ENCODE measurements around the gene C16orf46.

DNA sequence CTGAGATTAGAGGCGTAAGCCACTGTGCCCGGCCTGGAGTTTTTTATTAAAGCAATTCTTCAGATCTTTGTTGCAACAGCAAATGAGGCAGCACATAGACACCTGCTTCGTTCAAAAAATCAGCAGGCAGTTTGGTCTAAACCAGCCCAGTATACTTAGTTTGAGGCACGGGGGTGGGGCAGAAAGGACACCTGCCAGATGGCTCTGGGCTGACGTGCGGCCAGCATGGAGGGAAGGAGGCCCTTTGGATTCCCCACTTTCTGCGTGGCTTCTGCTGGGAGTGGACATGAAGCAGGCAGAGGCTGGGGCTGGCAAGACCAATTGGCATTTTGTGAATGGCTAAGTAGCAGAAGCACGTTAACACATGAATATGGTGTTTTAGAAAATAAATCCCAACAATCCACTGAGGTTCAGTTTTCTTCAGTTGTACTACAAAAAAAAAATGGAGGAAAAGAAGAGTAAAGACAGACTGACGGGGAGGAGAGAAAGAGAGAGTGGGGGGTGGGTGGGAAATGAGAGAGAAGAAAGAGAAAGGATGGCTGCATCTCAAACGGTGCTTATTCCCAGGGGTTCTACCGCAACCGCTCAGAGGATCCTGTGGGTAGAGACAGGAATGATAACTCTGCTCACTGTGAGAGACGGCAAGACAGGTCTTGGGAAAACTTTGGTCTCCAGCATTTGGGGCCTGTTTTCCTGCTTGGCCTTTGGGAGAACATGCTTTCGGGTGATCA lies 16.3 kb downstream of the C16orf46 start:
- TF ChIP-seq, protein P1, sequence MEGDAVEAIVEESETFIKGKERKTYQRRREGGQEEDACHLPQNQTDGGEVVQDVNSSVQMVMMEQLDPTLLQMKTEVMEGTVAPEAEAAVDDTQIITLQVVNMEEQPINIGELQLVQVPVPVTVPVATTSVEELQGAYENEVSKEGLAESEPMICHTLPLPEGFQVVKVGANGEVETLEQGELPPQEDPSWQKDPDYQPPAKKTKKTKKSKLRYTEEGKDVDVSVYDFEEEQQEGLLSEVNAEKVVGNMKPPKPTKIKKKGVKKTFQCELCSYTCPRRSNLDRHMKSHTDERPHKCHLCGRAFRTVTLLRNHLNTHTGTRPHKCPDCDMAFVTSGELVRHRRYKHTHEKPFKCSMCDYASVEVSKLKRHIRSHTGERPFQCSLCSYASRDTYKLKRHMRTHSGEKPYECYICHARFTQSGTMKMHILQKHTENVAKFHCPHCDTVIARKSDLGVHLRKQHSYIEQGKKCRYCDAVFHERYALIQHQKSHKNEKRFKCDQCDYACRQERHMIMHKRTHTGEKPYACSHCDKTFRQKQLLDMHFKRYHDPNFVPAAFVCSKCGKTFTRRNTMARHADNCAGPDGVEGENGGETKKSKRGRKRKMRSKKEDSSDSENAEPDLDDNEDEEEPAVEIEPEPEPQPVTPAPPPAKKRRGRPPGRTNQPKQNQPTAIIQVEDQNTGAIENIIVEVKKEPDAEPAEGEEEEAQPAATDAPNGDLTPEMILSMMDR (IDR thresholded peaks at IDR 0.05; ENCODE audit: extremely low read depth in 1 of 2, insufficient read depth in 1 of 2, low read depth in 1 of 2, low read length in 2 of 2), result no peak
- TF ChIP-seq POLR2A (IDR thresholded peaks at IDR 0.05; ENCODE audit: low read depth, low read length), result no peak
- TF ChIP-seq, protein P2, sequence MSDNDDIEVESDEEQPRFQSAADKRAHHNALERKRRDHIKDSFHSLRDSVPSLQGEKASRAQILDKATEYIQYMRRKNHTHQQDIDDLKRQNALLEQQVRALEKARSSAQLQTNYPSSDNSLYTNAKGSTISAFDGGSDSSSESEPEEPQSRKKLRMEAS (IDR thresholded peaks at IDR 0.05; ENCODE audit: insufficient read depth, insufficient read length), result no peak

Data from endothelial cell of umbilical vein (primary cell).